Fibroblast of lung (primary cell): ENCODE measurements around the gene INPP4A.

Source experiments
- EZH2 ChIP-seq: IDR thresholded peaks from 2 replicates; pipeline ENCODE4 v1.5.1; 2012; ENCODE audit warnings: low read length, control low read depth, mild to moderate bottlenecking; ENCODE audit errors: missing control alignments
- TF ChIP-seq, protein P1 (sequence below), 2 donors: IDR thresholded peaks in 1 of 2; conservative IDR thresholded peaks in 1 of 2; 1 replicate in 1 of 2; 2 replicates in 1 of 2; pipeline ENCODE4 v1.5.1; 2011 to 2012; ENCODE audit warnings: low read length in 2 of 2, control low read depth in 1 of 2, inconsistent platforms in 1 of 2, low read depth in 1 of 2, mild to moderate bottlenecking in 1 of 2

DNA sequence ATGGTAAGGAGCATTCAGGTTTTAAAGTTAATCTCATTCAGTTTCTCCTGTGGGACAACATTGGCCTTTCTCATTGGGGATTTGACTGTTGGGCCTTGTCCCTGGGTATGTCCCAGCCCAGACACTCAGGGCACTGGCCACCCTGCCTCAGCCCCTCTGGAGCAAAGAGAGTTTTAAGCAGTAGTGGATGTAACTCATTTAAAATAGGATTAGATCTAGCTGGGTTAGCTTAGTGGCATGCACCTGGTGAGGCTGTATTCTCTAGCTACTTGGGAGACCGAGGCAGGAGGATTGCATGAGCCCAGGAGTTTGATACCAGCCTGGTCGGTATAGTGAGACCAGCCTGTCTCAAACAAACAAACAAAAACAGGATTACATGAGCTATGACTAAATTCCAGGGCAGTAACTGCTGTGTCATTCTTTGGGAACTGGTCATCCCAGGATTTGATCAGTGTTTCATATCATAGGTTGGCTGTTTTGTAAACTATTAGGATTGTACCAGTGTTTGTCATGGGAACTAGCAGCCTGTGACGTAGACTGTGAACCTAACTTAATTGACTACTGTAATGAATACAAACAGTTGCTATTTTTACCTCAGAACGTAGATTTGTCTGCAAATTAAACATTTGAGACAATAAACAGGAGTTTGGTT is 12.5 kb downstream of the INPP4A start:
- TF ChIP-seq, protein P1, sequence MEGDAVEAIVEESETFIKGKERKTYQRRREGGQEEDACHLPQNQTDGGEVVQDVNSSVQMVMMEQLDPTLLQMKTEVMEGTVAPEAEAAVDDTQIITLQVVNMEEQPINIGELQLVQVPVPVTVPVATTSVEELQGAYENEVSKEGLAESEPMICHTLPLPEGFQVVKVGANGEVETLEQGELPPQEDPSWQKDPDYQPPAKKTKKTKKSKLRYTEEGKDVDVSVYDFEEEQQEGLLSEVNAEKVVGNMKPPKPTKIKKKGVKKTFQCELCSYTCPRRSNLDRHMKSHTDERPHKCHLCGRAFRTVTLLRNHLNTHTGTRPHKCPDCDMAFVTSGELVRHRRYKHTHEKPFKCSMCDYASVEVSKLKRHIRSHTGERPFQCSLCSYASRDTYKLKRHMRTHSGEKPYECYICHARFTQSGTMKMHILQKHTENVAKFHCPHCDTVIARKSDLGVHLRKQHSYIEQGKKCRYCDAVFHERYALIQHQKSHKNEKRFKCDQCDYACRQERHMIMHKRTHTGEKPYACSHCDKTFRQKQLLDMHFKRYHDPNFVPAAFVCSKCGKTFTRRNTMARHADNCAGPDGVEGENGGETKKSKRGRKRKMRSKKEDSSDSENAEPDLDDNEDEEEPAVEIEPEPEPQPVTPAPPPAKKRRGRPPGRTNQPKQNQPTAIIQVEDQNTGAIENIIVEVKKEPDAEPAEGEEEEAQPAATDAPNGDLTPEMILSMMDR (conservative IDR thresholded peaks at IDR 0.05 in 1 of 2, IDR thresholded peaks at IDR 0.05 in 1 of 2; ENCODE audit: low read depth in 1 of 2, low read length in 2 of 2): no peak
- no peak for TF ChIP-seq EZH2
